ENCODE data around the gene TMEM106B.
A peak's percentile ranks its signal among the peaks of the same experiment; 100 is the strongest.
"Not testable (repeated sequence)": the region's sequence is repeated elsewhere in the genome, so short reads cannot be mapped to it uniquely, and the experiment has no call there.

The TMEM106B gene

GRCh38 chr7:12211054-12211710 is at the start of gene TMEM106B:
Gene TMEM106B, plus strand, starts transcription at chr7:12211294. Its CDS starts 3,517 bp downstream, at chr7:12214811.
- peak; percentile 96 for DNase-seq (ENCODE audit: low read depth)
- TF ChIP-seq MAX (IDR thresholded peaks at IDR 0.05; ENCODE audit: low read depth, low read length), result peak; percentile 80
- peak; percentile 4 for TF ChIP-seq MYC (IDR thresholded peaks at IDR 0.05; ENCODE audit: low read depth, low read length)
- no peak for TF ChIP-seq CTCF (IDR thresholded peaks at IDR 0.05; ENCODE audit: low read depth, low read length)
- TF ChIP-seq POLR2A (IDR thresholded peaks at IDR 0.05; ENCODE audit: extremely low read depth, insufficient read length), result peak; percentile 84
- peak within 1 kb of the TSS; percentile 89 for H3K4me3 ChIP-seq (ENCODE audit: low read depth, low read length)

- no peak for TF ChIP-seq MYC (IDR thresholded peaks at IDR 0.05; ENCODE audit: low read depth, low read length)
- TF ChIP-seq MAX (IDR thresholded peaks at IDR 0.05; ENCODE audit: low read depth, low read length), result no peak
- no peak for TF ChIP-seq CTCF (IDR thresholded peaks at IDR 0.05; ENCODE audit: low read depth, low read length)
- TF ChIP-seq POLR2A (IDR thresholded peaks at IDR 0.05; ENCODE audit: extremely low read depth, insufficient read length), result no peak
- no peak overlapping the region for H3K4me3 ChIP-seq (ENCODE audit: low read depth, low read length)
- DNase-seq (ENCODE audit: low read depth), result no peak
These were observed 48.5 kb upstream of the TMEM106B start for GRCh38 chr7:12162415-12163113.

- DNase-seq (ENCODE audit: low read depth); H3K4me3 ChIP-seq (ENCODE audit: low read depth, low read length): not testable (repeated sequence)
These were observed 43.0 kb upstream of the TMEM106B start for GRCh38 chr7:12168065-12168464.

- H3K4me3 ChIP-seq (ENCODE audit: low read depth, low read length); DNase-seq (ENCODE audit: low read depth): not testable (repeated sequence)
These were observed 40.9 kb upstream of the TMEM106B start for GRCh38 chr7:12169981-12170820.

- DNase-seq (ENCODE audit: low read depth), result no peak
- TF ChIP-seq POLR2A (IDR thresholded peaks at IDR 0.05; ENCODE audit: extremely low read depth, insufficient read length) (no peak), MAX (IDR thresholded peaks at IDR 0.05; ENCODE audit: low read depth, low read length) (no peak), MYC (IDR thresholded peaks at IDR 0.05; ENCODE audit: low read depth, low read length) (no peak), CTCF (IDR thresholded peaks at IDR 0.05; ENCODE audit: low read depth, low read length) (no peak)
- H3K4me3 ChIP-seq (ENCODE audit: low read depth, low read length), result no peak overlapping the region
These were observed 37.4 kb upstream of the TMEM106B start for GRCh38 chr7:12173671-12174070.

GRCh38 chr7:12174931-12175330 is 36.2 kb upstream of the TMEM106B start:
- TF ChIP-seq CTCF (IDR thresholded peaks at IDR 0.05; ENCODE audit: low read depth, low read length) (no peak), POLR2A (IDR thresholded peaks at IDR 0.05; ENCODE audit: extremely low read depth, insufficient read length) (no peak), MAX (IDR thresholded peaks at IDR 0.05; ENCODE audit: low read depth, low read length) (no peak), MYC (IDR thresholded peaks at IDR 0.05; ENCODE audit: low read depth, low read length) (no peak)
- H3K4me3 ChIP-seq (ENCODE audit: low read depth, low read length), result no peak overlapping the region

More at GRCh38 chr7:12174931-12175330, 36.2 kb upstream of the TMEM106B start:
- DNase-seq (ENCODE audit: low read depth), result no peak
